Stimulated activated CD8-positive, alpha-beta memory T cell treated with anti-CD3 and anti-CD28 coated beads, Interleukin-7, amount 100 ng/mL, for 24 hours (primary cell): ENCODE measurements around the gene ADRA2B.
"Not testable (repeated sequence)": the region's sequence is repeated elsewhere in the genome, so short reads cannot be mapped to it uniquely, and the experiment has no call there.

Experiments
- DNase-seq: peaks from one replicate; pipeline ENCODE4 v3.0.0-alpha.2; 2020; ENCODE audit warnings: low read depth

Gene ADRA2B

GRCh38 chr2:96087130-96087529 lies 29.2 kb downstream of the ADRA2B start:
- DNase-seq: no peak

- no peak for DNase-seq
Measured at GRCh38 chr2:96085541-96086355, 30.6 kb downstream of the ADRA2B start.

- not testable (repeated sequence) for DNase-seq
Measured at GRCh38 chr2:96084858-96085518, 31.4 kb downstream of the ADRA2B start.

- no peak for DNase-seq
Measured at GRCh38 chr2:96083989-96084857, 32.1 kb downstream of the ADRA2B start.

GRCh38 chr2:96083064-96083939 lies 33.1 kb downstream of the ADRA2B start:
- DNase-seq: no peak

GRCh38 chr2:96082211-96083063 lies 33.9 kb downstream of the ADRA2B start:
- no peak for DNase-seq

- DNase-seq: no peak
Measured at GRCh38 chr2:96081042-96081441, 35.3 kb downstream of the ADRA2B start.

- no peak for DNase-seq
Measured at GRCh38 chr2:96075199-96075771, 41.1 kb downstream of the ADRA2B start.

- DNase-seq: no peak
Measured at GRCh38 chr2:96074156-96074555, 42.2 kb downstream of the ADRA2B start.

GRCh38 chr2:96073170-96073775 lies 43.1 kb downstream of the ADRA2B start:
- DNase-seq: no peak

- no peak for DNase-seq
Measured at GRCh38 chr2:96072746-96073145, 43.6 kb downstream of the ADRA2B start.

- DNase-seq: not testable (repeated sequence)
Measured at GRCh38 chr2:96071977-96072491, 44.3 kb downstream of the ADRA2B start.

GRCh38 chr2:96071087-96071976 lies 45.0 kb downstream of the ADRA2B start:
- not testable (repeated sequence) for DNase-seq

- not testable (repeated sequence) for DNase-seq
Measured at GRCh38 chr2:96070351-96070750, 46.0 kb downstream of the ADRA2B start.

GRCh38 chr2:96069878-96070277 lies 46.5 kb downstream of the ADRA2B start:
- not testable (repeated sequence) for DNase-seq

GRCh38 chr2:96067902-96068581 lies 48.3 kb downstream of the ADRA2B start:
- DNase-seq: not testable (repeated sequence)

- not testable (repeated sequence) for DNase-seq
Measured at GRCh38 chr2:96067098-96067660, 49.2 kb downstream of the ADRA2B start.
